Measurements from ENCODE around the gene PELI2. TPM values are rescaled to one million over a fixed set of nuclear protein-coding genes. Genes with fewer than 3 reads are reported as not detected.
"Not testable (repeated sequence)": the region's sequence is repeated elsewhere in the genome, so short reads cannot be mapped to it uniquely, and the experiment has no call there.

The PELI2 gene
- polyA plus RNA-seq, 1 donor from 2014 or later = 0.85 TPM

- Mint-ChIP-seq H3K27me3 (no peaks in the 10 kb centered on the region), H3K27ac (no peak overlapping the region), H3K9me3 (peaks cover 10 to 46% (median 36%) of the 10 kb centered on the region in 3 donors), H3K36me3 (peaks cover 12% of the 10 kb centered on the region), H3K4me1 (peaks cover 2 to 7% (median 3%) of the 10 kb centered on the region in 3 donors), H3K4me3 (no peak overlapping the region)
Observed at GRCh38 chr14:56162476-56162875, 44.3 kb downstream of the PELI2 start.

DNA sequence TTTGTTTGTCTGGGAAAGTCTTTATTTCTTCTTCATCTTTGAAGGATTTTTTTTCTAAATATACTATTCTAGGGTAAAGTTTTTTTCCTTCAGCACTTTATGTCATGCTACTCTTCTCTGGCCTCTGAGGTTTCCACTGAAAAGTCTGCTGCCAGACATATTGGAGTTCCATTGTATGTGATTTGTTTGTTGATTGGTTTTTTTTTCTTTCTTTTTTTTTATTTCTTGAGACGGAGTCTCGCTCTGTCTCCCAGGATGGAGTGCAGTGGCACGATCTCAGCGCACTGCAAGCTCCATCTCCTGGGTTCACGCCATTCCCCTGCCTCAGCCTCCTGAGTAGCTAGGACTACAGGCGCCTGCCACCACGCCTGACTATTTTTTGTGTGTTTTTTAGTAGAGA lies 48.4 kb downstream of the PELI2 start:
- not testable (repeated sequence) for H3K4me1 Mint-ChIP-seq, H3K27me3 Mint-ChIP-seq, H3K4me3 Mint-ChIP-seq
- peaks cover 10 to 45% (median 36%) of the 10 kb centered on the region in 3 donors for H3K9me3 Mint-ChIP-seq
- H3K36me3 Mint-ChIP-seq = peaks cover 10% of the 10 kb centered on the region
- peak overlapping the region in 1 of 3 donors; percentile 47 for H3K27ac Mint-ChIP-seq

- peaks cover 0 to 15% (median 6%) of the 10 kb centered on the region in 3 donors for H3K4me1 Mint-ChIP-seq
- H3K36me3 Mint-ChIP-seq = peaks cover 7% of the 10 kb centered on the region
- H3K4me3 Mint-ChIP-seq = no peak overlapping the region
- no peak overlapping the region for H3K27ac Mint-ChIP-seq
- peaks cover 2% of the 10 kb centered on the region for H3K27me3 Mint-ChIP-seq
- H3K9me3 Mint-ChIP-seq = peaks cover 6 to 35% (median 30%) of the 10 kb centered on the region in 3 donors
Observed at GRCh38 chr14:56168007-56168616, 49.9 kb downstream of the PELI2 start.

DNA sequence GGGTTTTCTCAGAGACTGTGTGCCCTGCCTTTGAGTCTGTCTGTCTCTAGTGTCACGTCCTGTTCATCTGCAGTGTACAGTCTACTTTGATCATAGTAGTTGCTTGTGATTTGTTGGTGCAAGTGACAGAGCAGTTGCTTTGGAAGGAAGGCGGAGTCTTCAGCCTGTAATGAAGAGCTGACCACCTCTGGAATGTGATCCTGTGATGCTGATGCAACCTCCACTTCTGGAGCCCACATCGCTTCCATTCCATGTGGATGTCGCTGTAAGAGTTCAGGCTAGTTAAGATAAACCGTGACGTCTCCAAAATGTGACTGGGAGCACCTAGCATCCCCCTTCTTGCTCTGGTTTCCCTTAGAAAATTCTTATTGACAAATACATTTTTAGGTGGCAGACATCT lies 51.8 kb downstream of the PELI2 start:
- H3K36me3 Mint-ChIP-seq = peaks cover 5% of the 10 kb centered on the region
- peaks cover 4 to 19% (median 14%) of the 10 kb centered on the region in 3 donors for H3K9me3 Mint-ChIP-seq
- H3K27ac Mint-ChIP-seq = no peak overlapping the region
- H3K4me1 Mint-ChIP-seq = peaks cover 0 to 13% (median 11%) of the 10 kb centered on the region in 3 donors
- H3K4me3 Mint-ChIP-seq = no peak overlapping the region
- peaks cover 6% of the 10 kb centered on the region for H3K27me3 Mint-ChIP-seq

DNA sequence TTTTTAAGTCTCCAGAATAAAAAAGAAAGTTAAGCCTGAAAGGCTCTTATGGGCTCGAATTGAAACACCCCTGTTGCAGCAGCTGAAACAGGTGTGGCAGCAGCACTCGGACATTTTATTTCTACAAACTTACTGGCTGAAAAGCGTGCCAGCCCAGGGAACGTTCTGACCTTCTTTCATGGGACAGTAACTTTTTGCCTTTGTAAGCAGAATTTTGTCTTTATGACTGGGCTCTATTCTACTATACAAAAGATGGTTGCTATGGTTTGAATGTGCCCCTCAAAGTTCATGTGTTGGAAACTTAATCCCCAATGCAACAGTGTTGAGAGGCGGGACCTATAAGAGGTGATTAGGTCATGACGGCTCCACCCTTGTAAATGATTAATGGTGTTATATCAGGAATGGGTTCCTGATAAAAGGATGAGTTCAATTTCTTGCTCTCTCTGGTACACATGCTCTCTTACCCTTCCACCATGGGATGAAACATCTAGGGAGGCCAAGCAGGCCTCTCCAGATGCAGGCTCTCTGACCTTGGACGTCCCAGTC lies 52.7 kb downstream of the PELI2 start:
- H3K27me3 Mint-ChIP-seq = peaks cover 6% of the 10 kb centered on the region
- no peak overlapping the region for H3K4me3 Mint-ChIP-seq
- peaks cover 4 to 13% (median 5%) of the 10 kb centered on the region in 3 donors for H3K9me3 Mint-ChIP-seq
- no peak overlapping the region for H3K27ac Mint-ChIP-seq
- peaks cover 5% of the 10 kb centered on the region for H3K36me3 Mint-ChIP-seq
- H3K4me1 Mint-ChIP-seq = peaks cover 6 to 15% (median 13%) of the 10 kb centered on the region in 3 donors

DNA sequence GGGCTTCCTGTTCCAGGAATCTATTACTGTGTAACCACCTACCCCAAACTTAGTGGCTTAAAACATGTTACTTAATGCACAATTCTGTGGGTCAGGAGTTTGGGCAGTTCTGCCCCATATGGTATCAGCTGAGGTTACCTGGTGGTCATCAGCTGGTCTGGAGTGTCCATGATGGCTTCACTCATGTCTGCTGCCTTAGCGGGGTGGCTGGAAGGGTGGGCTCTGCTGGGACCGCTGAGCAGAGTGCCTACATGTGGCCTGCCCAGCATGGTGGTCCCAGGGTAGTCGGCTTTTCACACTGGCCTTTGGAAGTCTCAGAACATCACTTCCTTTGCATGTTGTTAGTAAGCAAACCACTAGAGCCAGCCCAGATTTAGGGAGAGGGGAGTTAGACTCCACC lies 53.9 kb downstream of the PELI2 start:
- peaks cover 6% of the 10 kb centered on the region for H3K27me3 Mint-ChIP-seq
- H3K4me3 Mint-ChIP-seq = no peak overlapping the region
- H3K9me3 Mint-ChIP-seq = peaks cover 0 to 7% (median 2%) of the 10 kb centered on the region in 3 donors
- H3K4me1 Mint-ChIP-seq = peaks cover 6 to 16% (median 13%) of the 10 kb centered on the region in 3 donors
- peaks cover 3% of the 10 kb centered on the region for H3K36me3 Mint-ChIP-seq
- H3K27ac Mint-ChIP-seq = peak overlapping the region in 1 of 3 donors; percentile 88

GRCh38 chr14:56172571-56172971 lies 54.4 kb downstream of the PELI2 start:
- Mint-ChIP-seq H3K36me3 (peaks cover 3% of the 10 kb centered on the region), H3K4me1 (peaks cover 6 to 16% (median 13%) of the 10 kb centered on the region in 3 donors), H3K27ac (peak overlapping the region in 1 of 3 donors; percentile 88), H3K27me3 (peaks cover 6% of the 10 kb centered on the region), H3K9me3 (peaks cover 0 to 2% (median 2%) of the 10 kb centered on the region in 3 donors), H3K4me3 (no peak overlapping the region)

DNA sequence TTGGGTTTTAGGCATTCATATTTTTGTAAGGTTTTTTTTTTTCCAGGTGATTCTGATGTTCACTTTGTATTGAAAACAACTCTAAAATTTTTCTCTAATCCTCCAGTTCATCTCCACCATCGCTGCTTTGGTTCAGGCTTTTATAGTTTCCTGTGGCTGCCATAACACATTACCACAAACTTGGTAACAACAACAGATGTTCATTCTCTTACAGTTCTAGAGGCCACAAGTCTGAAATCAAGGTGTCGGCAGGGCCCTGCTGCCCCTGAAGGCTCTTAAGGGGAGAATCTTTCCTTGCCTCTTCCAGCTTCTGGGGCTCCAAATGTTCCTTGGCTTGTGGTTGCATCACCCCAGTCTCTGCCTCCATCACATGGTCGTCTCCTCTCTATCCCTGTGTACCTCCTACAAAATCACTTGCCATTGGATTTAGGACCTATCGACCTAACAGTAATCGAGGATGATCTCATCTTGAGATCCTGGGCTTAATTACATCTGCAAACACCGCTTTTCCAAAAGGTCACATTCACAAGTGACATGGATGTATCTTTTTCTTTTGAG lies 55.2 kb downstream of the PELI2 start:
- H3K36me3 Mint-ChIP-seq = peaks cover 4% of the 10 kb centered on the region
- H3K9me3 Mint-ChIP-seq = peaks cover 0 to 2% (median 0%) of the 10 kb centered on the region in 3 donors
- no peak overlapping the region for H3K27ac Mint-ChIP-seq
- H3K4me3 Mint-ChIP-seq = no peak overlapping the region
- peaks cover 6 to 14% (median 13%) of the 10 kb centered on the region in 3 donors for H3K4me1 Mint-ChIP-seq
- H3K27me3 Mint-ChIP-seq = peaks cover 6% of the 10 kb centered on the region

DNA sequence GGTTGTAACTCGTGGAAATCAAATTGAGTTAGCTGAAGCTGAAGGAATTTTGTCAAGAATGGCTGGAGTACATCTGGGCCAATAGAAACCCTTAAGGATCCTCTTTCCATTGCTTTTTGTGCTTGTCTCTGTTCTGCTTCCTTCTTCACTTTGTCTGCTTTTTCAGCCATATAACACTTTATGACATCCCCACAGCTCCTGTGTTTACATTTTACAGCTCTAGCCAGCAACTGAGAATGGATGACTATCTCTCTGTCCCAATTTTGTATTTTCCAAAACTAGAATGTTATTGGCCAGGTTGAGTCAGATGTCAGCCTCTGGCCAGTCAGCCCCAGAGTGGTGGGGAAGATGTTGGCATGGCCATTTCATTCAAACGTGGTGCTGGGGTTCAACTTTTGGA lies 57.6 kb downstream of the PELI2 start:
- H3K36me3 Mint-ChIP-seq = peaks cover 4% of the 10 kb centered on the region
- no peak overlapping the region for H3K27ac Mint-ChIP-seq
- no peak overlapping the region for H3K4me3 Mint-ChIP-seq
- peaks cover 0 to 4% (median 2%) of the 10 kb centered on the region in 3 donors for H3K9me3 Mint-ChIP-seq
- peaks cover 6 to 20% (median 14%) of the 10 kb centered on the region in 3 donors for H3K4me1 Mint-ChIP-seq
- H3K27me3 Mint-ChIP-seq = peaks cover 7% of the 10 kb centered on the region

GRCh38 chr14:56176530-56176929 lies 58.3 kb downstream of the PELI2 start:
- peaks cover 0 to 4% (median 3%) of the 10 kb centered on the region in 3 donors for H3K9me3 Mint-ChIP-seq
- peaks cover 4% of the 10 kb centered on the region for H3K36me3 Mint-ChIP-seq
- peaks cover 5% of the 10 kb centered on the region for H3K27me3 Mint-ChIP-seq
- no peak overlapping the region for H3K27ac Mint-ChIP-seq
- H3K4me3 Mint-ChIP-seq = no peak overlapping the region
- H3K4me1 Mint-ChIP-seq = peaks cover 6 to 17% (median 14%) of the 10 kb centered on the region in 3 donors

GRCh38 chr14:56177036-56177435 lies 58.8 kb downstream of the PELI2 start:
- Mint-ChIP-seq H3K27ac (no peak overlapping the region), H3K4me3 (no peak overlapping the region), H3K4me1 (peaks cover 6 to 17% (median 14%) of the 10 kb centered on the region in 3 donors), H3K27me3 (peaks cover 5% of the 10 kb centered on the region), H3K36me3 (peaks cover 4% of the 10 kb centered on the region), H3K9me3 (peaks cover 0 to 4% (median 3%) of the 10 kb centered on the region in 3 donors)

DNA sequence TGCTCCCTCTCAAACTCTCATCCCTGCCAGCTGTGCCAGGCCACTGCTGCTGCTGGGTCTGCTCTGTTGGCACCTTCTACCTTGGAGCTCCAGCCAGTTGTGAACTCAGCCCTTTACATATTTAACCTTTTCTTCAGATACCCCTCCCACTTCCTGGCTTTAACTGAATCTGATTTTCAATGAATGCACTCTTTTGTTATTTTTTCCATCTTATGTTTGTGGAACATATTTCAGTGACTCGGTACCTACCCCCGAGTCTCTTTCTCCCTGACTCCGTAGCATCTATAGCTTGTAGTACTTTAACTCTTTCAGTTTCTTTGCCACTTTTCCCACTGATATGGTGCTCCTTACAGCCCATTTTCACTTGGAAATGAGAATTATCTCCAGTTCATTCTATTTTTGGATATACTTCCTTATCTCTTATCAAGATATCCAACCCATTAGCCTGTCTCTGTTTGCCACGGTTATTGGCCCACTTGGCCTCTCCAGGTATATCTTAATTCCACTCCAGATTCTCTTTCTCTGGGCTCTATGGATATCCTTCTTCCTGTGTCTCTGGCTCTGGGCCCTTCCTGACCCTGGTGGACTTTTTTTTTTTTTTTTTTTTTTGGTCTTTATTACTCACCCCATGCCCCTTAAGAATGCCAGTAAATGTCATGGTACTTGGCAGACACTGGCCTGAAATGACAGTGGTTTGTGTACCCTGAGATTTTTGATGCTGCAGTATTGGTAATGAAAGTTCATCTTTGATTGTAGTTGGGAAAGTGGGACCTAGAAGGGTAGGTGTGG lies 62.7 kb downstream of the PELI2 start:
- peak overlapping the region in 1 of 3 donors; percentile 12 for H3K27ac Mint-ChIP-seq
- no peak overlapping the region for H3K4me3 Mint-ChIP-seq
- H3K9me3 Mint-ChIP-seq = peaks cover 0 to 3% (median 3%) of the 10 kb centered on the region in 3 donors
- peaks cover 0 to 7% (median under 1%) of the 10 kb centered on the region in 3 donors for H3K4me1 Mint-ChIP-seq
- peaks cover 7% of the 10 kb centered on the region for H3K36me3 Mint-ChIP-seq
- H3K27me3 Mint-ChIP-seq = peaks cover 2% of the 10 kb centered on the region

DNA sequence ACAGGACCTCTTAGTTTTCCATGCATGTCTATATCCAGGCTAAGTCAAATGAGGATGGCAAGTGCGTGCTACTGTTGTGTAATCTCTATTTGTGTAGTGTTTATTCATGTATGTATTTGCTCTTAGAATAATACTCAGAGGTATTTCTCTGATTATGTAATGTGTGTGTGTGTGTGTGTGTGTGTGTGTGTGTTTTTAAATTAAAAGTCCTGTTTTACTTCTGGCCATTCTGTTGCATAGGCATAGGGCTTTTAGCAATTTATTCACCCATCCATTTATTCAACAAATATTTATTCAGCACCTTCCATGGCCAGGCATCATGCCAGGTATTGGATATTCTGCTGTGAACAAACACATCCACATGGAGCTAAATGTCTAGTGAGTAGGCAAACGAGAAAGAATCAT lies 63.5 kb downstream of the PELI2 start:
- H3K4me1 Mint-ChIP-seq = peaks cover 0 to 7% (median 0%) of the 10 kb centered on the region in 3 donors
- no peak overlapping the region for H3K4me3 Mint-ChIP-seq
- peaks cover 2% of the 10 kb centered on the region for H3K27me3 Mint-ChIP-seq
- H3K36me3 Mint-ChIP-seq = peaks cover 8% of the 10 kb centered on the region
- no peak overlapping the region for H3K27ac Mint-ChIP-seq
- H3K9me3 Mint-ChIP-seq = peaks cover 0 to 3% (median 3%) of the 10 kb centered on the region in 3 donors

GRCh38 chr14:56182410-56182809 lies 64.2 kb downstream of the PELI2 start:
- H3K4me1 Mint-ChIP-seq = peaks cover 0 to 7% (median 0%) of the 10 kb centered on the region in 3 donors
- peaks cover 8% of the 10 kb centered on the region for H3K36me3 Mint-ChIP-seq
- peaks cover 2% of the 10 kb centered on the region for H3K27me3 Mint-ChIP-seq
- H3K4me3 Mint-ChIP-seq = no peak overlapping the region
- H3K9me3 Mint-ChIP-seq = peaks cover 0 to 3% (median 3%) of the 10 kb centered on the region in 3 donors
- H3K27ac Mint-ChIP-seq = no peak overlapping the region
